Activated naive CD8-positive, alpha-beta T cell (primary cell): ENCODE results near the gene GPR101.

Source experiments
- H3K27ac Mint-ChIP-seq: one replicate; pipeline ENCODE4 v1.8.0; 2021; ENCODE audit warnings: mixed read lengths
- H3K27me3 Mint-ChIP-seq: one replicate; pipeline ENCODE4 v1.8.0; 2021; ENCODE audit warnings: mixed read lengths
- H3K36me3 Mint-ChIP-seq: one replicate; pipeline ENCODE4 v1.8.0; 2021; ENCODE audit warnings: mixed read lengths
- H3K4me1 Mint-ChIP-seq: one replicate; pipeline ENCODE4 v1.8.0; 2021; ENCODE audit warnings: low read depth, mixed read lengths
- H3K4me3 Mint-ChIP-seq: one replicate; pipeline ENCODE4 v1.8.0; 2021; ENCODE audit warnings: mild to moderate bottlenecking, mixed read lengths
- H3K9me3 Mint-ChIP-seq: one replicate; pipeline ENCODE4 v1.8.0; 2021; ENCODE audit warnings: low read depth, mixed read lengths

The GPR101 gene, protein sequence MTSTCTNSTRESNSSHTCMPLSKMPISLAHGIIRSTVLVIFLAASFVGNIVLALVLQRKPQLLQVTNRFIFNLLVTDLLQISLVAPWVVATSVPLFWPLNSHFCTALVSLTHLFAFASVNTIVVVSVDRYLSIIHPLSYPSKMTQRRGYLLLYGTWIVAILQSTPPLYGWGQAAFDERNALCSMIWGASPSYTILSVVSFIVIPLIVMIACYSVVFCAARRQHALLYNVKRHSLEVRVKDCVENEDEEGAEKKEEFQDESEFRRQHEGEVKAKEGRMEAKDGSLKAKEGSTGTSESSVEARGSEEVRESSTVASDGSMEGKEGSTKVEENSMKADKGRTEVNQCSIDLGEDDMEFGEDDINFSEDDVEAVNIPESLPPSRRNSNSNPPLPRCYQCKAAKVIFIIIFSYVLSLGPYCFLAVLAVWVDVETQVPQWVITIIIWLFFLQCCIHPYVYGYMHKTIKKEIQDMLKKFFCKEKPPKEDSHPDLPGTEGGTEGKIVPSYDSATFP

DNA sequence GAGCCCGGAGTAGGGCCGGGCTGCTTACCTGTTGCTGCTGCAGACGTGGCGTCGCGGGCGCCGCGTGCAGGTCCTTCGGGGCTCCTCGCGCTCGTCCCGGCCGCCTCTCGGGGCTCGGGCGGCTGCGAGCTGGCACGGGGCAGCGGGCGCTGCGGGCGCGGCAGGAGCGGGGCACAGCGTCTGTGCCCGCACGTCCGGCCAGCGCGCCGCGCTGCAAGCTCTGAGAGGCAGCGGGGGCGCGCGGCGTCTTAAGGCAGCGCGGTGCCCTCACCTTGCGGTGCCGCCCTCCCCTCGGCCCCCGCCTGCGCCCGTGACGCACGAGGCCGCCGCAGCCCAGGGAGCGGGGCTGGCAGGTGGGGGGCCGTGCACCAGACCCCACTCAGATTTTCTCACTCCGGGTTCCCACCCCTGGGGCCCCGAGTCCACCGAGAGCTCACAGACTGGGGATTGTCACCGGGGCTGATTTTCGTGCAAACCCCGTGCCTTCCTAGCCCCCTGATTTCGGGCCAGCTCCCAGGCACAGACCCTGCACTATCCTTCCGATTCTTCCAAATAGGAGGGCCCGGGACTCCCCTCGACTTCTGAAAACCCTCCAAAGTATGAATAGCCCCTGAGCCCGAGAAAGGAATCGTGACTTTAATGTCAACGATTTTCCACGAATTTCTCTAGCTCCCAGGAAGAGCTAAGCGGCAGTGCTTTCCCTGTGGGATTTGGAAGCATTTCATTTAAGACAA, at the start of gene GPR101:
GPR101 (minus strand) TSS at position 222 of the 734 bp plus-strand sequence. CDS start 2,321 bp downstream, outside the sequence.
- Mint-ChIP-seq H3K27ac (no peak within 1 kb of the TSS), H3K9me3 (no peaks in the 10 kb centered on the region), H3K27me3 (peaks cover 20% of the 10 kb centered on the region), H3K4me3 (peak within 1 kb of the TSS; percentile 77), H3K36me3 (no peaks in the 10 kb centered on the region), H3K4me1 (peaks cover 12% of the 10 kb centered on the region)

DNA sequence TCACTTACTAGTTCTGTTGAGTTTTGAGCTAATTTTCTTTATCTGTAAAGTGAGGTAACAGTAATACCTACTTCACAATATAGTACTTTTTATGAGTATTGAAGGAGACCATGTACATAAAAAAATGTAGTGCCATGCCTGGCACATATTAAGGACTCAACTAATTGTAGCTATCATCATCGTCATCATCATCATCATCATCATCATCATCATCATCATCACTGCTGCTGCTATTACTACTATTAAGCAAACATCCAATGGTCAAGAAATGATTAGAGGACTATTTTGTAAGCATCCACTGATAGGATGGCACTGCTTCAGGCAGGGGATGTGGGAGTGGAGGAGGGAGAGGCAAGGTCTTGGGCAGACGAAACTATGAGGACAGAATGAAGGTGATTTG, 47.4 kb upstream of the GPR101 start:
- peaks cover 6% of the 10 kb centered on the region for H3K27me3 Mint-ChIP-seq
- H3K4me3 Mint-ChIP-seq, result no peak overlapping the region
- H3K27ac Mint-ChIP-seq, result no peak overlapping the region
- no peaks in the 10 kb centered on the region for H3K36me3 Mint-ChIP-seq
- H3K9me3 Mint-ChIP-seq, result no peaks in the 10 kb centered on the region
- no peaks in the 10 kb centered on the region for H3K4me1 Mint-ChIP-seq

DNA sequence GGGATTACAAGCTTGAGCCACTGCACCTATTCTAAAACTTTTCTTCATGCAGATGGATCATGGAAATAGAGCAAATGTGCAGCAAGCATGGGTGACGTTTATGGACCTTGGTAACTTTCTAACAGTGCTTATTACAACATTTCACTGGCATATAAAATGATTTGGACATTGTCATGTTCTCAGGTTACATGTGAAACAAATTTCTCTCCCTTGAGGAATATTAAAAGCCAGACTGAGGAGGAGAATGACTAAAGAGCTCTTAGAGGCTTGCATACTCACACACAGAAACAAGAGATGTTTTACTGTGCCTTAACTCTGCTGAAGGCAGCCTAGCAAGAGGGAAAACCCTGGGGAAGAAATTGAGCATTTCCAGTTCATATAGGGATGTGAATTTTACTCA, 38.6 kb upstream of the GPR101 start:
- Mint-ChIP-seq H3K4me1 (no peaks in the 10 kb centered on the region), H3K4me3 (no peak overlapping the region), H3K27ac (no peak overlapping the region), H3K9me3 (no peaks in the 10 kb centered on the region), H3K36me3 (no peaks in the 10 kb centered on the region), H3K27me3 (no peaks in the 10 kb centered on the region)

DNA sequence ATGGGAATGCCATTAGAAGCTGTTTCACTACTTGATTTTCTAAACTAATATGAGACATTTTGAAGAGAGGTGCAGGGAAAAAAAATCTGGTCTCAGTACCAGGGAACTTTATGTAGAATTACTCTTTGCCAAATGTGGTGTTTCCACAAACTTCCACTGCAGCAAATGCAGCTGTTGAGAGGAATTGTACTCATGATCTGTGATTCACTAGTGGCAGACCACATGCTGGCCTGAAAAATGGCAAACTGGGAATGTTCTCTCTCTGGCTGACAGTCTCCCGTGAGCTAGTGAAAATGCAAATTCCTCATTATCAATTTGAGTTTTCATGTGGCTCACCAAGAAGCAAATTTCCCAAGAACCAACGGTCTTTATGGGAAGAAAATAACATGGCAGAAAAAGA, 37.8 kb upstream of the GPR101 start:
- H3K9me3 Mint-ChIP-seq, result no peaks in the 10 kb centered on the region
- no peak overlapping the region for H3K4me3 Mint-ChIP-seq
- no peaks in the 10 kb centered on the region for H3K4me1 Mint-ChIP-seq
- H3K27me3 Mint-ChIP-seq, result no peaks in the 10 kb centered on the region
- H3K36me3 Mint-ChIP-seq, result no peaks in the 10 kb centered on the region
- no peak overlapping the region for H3K27ac Mint-ChIP-seq

DNA sequence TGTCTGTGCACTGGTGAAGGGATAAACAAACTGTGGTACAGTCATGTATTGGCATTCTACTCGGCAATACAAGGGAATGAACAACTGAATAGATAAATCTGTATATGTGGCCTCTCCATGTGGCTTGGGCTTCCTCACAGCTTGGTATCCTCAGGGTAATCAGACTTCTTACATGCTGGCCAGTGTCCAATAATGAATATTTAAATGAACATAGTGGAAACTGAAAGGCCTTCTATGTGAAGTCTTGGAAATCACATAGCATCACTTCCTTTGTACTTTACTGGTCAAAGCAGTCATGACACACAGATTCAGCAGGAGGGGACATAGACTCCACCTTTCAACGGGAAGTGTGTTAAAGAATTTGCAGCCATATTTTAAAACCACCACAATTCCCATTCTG, 33.4 kb upstream of the GPR101 start:
- Mint-ChIP-seq H3K27me3 (no peaks in the 10 kb centered on the region), H3K4me3 (no peak overlapping the region), H3K9me3 (no peaks in the 10 kb centered on the region), H3K36me3 (no peaks in the 10 kb centered on the region), H3K4me1 (no peaks in the 10 kb centered on the region), H3K27ac (no peak overlapping the region)

DNA sequence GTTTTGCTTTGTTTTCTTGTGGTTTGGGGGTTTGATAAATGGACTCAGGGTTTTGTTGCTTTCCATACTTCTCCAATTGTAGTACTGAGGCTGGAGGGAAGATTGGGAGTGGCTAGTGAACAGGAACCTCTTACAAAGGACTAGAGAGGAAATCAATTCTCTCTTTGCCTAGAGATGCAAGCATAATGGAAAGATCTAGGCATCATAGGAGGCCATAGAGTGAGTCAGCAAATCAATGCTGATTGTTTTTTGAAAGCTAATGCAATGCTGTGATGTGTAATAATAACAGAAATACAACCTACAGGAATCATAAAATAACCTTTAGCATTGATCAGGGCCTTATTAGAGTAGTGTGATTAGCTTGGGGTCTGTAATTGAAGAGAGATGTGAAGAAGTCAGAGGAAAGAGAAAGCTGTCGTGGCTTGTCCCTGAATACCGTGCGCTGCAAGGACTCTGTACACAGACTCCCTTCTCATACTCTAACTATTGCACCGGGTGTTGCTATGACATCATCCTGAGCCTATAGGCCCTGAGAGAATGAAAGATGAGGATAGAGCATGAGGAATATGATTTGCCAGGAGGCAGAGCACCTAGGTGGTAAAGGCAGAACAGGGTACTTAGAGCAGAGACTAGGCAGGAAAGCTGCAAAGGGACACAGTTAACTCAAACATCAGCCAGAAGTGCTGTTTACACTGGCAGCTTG, 29.3 kb upstream of the GPR101 start:
- Mint-ChIP-seq H3K36me3 (no peaks in the 10 kb centered on the region), H3K27ac (no peak overlapping the region)

DNA sequence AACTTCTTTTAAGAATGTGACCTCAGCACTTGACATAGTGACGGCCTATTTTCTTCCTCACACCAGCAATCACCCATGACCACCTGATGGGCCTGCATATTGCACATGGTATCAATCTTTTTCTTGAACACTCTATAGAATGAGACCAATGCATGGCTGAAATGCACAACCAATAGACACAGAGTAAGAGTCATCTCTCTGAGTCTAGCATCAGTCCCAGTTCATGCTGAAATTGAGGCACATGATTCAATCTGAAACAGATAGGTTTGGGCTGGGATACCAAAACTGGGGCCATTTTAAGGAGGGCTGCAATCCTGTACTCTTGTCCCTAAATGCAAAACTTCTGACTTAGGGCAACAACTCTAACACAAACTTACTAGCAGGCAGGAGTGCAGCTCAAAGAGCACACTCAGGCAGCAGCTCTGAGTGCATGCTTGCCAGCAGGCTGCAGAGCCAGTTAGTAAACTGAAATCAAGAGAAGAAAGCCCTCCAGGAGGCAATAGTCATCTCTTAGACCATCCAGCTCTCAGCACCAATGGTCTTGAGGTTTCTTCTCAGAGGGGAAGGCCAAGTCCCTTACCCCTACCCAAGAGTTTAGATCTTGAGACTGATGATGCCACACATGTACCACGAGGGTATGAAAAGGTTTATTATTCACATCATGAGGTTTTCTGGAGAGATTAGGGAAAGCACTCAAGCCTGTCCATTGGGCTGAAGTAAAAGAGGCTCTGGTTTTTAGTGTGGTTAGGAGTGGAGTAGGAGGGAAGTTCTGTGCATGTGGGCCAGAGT, 24.7 kb upstream of the GPR101 start:
- peaks cover 6% of the 10 kb centered on the region for H3K27me3 Mint-ChIP-seq
- no peaks in the 10 kb centered on the region for H3K36me3 Mint-ChIP-seq
- H3K4me3 Mint-ChIP-seq, result no peak overlapping the region
- no peak overlapping the region for H3K27ac Mint-ChIP-seq
- H3K4me1 Mint-ChIP-seq, result no peaks in the 10 kb centered on the region
- no peaks in the 10 kb centered on the region for H3K9me3 Mint-ChIP-seq

More for the DNA sequence above, 29.3 kb upstream of the GPR101 start:
- no peaks in the 10 kb centered on the region for H3K9me3 Mint-ChIP-seq
- H3K4me1 Mint-ChIP-seq, result no peaks in the 10 kb centered on the region
- no peak overlapping the region for H3K4me3 Mint-ChIP-seq
- no peaks in the 10 kb centered on the region for H3K27me3 Mint-ChIP-seq

DNA sequence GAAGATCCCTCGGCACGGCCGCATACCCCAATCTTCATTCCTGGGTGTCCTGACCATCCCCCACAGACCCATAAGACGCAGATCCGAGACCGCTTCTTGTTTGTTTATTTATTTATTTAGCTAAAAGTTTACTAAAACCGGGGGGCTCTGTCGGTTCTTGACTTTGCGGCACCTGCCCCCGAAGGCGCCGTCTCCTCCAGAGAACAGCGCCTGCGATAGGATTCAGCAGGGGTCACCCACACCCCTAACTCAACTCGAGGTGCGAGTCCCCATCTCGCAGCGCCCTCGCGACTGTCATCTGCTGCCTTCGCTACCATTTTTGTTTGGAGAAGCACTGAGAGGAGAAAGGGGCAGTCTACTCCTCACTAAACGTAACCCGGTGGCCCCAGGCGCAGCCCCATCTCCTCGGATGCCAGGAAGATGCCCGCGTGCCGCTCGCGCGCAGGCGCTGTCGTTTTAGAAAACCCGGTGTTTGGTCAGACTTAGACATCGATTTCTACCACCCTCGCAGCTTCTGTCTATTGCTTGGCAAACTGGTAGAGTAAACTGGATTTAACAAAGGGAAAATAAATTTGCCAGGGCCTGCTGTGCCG, 18.9 kb upstream of the GPR101 start:
- Mint-ChIP-seq H3K27me3 (peaks cover 8% of the 10 kb centered on the region), H3K9me3 (no peaks in the 10 kb centered on the region), H3K27ac (peak overlapping the region; percentile 75), H3K36me3 (no peaks in the 10 kb centered on the region), H3K4me3 (peak overlapping the region; percentile 91), H3K4me1 (peaks cover 4% of the 10 kb centered on the region)

DNA sequence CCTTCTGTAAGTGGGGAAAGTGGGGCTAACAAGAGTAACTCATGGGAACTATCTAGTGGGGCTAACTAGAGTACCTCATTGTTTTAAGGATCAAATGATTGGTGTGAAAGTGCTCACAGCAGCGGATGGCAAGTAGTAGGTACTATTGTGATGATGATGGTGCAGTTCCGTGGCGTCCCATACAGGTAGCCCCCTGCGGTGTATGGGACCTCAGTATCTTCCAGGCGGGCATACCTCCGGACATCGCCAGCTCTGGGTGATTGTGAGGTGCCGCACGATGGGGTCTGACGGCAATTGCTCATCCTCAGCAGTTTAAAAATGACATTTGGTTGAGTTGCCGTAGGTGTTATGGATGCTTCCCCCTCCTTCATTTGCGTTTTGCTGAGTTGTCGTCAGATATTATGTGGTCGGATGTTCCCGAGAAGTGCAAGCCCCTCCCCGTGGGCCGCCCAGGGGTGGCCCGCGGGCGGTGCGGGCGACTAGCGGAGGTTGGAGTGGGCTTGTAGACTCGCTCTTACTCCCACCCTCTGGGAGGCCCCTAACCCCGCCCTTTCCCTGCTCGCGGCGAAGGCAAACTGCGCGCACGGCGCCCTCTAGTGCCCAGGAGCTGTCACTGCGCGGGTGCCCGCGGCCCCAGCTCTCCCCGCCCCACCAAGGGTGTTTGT, 18.3 kb upstream of the GPR101 start:
- Mint-ChIP-seq H3K27me3 (peaks cover 8% of the 10 kb centered on the region), H3K36me3 (no peaks in the 10 kb centered on the region), H3K9me3 (no peaks in the 10 kb centered on the region), H3K4me3 (peak overlapping the region; percentile 91), H3K4me1 (peaks cover 4% of the 10 kb centered on the region), H3K27ac (peak overlapping the region; percentile 75)

DNA sequence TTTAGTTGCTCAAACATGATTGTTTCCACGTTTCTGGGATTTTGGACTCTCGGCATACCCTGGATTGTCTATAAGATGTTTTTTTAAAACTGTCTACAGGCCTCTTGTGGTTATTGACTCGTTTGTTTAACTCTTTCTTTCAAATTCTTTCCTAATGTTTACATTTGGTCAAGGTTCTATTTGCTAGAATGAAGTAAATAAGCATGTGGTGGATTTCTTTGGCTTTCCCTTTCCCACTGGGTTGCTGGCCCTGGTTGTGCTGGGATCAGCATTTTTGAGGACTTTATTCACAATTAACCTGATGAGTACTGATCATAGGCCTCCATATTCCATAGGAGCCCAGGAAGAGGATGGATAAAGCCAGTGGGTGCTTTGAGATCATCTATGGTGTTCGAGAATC, 11.1 kb upstream of the GPR101 start:
- Mint-ChIP-seq H3K9me3 (no peaks in the 10 kb centered on the region), H3K4me3 (no peak overlapping the region), H3K4me1 (no peaks in the 10 kb centered on the region), H3K27ac (no peak overlapping the region), H3K36me3 (no peaks in the 10 kb centered on the region), H3K27me3 (peaks cover 1% of the 10 kb centered on the region)

DNA sequence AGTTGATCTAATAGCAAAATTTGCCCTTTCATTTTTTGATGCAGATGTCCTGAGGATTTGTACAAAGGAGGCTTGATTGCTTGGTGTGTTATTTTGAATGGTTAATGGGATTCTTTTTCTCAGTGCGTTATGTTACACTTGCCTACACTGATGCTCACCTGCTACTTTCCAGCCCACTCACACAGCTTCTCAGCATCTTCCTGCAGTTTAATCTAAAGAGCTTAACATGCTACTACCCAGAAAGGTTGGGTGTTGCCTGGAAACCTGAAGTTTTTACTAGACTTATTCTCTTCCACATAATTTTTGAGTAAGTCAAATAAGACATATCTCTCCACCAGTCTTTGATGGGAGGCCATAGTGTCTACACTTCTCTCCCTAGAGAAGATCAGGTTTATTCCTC, 9.9 kb upstream of the GPR101 start:
- Mint-ChIP-seq H3K27me3 (peaks cover 3% of the 10 kb centered on the region), H3K4me1 (no peaks in the 10 kb centered on the region), H3K36me3 (no peaks in the 10 kb centered on the region), H3K9me3 (no peaks in the 10 kb centered on the region), H3K27ac (no peak overlapping the region), H3K4me3 (no peak overlapping the region)

DNA sequence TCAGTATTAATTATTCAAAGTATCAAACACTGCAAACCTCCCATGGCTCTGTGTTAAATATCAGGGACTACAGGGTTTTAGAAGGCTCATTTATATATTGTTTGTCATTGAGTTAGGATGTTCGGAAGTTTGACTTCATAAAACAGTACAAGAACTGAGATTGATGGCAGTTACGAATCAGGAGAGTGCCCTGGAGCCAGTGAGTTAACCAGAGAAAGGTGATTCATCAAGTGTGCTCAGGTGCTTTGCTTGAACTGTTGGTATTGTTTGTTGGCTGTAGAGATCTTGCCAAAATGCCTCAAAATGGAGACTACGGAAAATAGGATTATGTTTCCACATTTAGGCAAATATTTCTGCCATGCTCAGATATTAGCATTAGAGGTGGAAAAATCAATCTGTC, 7.5 kb upstream of the GPR101 start:
- no peaks in the 10 kb centered on the region for H3K9me3 Mint-ChIP-seq
- H3K27me3 Mint-ChIP-seq, result peaks cover 3% of the 10 kb centered on the region
- no peaks in the 10 kb centered on the region for H3K4me1 Mint-ChIP-seq
- no peak overlapping the region for H3K4me3 Mint-ChIP-seq
- H3K36me3 Mint-ChIP-seq, result no peaks in the 10 kb centered on the region
- no peak overlapping the region for H3K27ac Mint-ChIP-seq

DNA sequence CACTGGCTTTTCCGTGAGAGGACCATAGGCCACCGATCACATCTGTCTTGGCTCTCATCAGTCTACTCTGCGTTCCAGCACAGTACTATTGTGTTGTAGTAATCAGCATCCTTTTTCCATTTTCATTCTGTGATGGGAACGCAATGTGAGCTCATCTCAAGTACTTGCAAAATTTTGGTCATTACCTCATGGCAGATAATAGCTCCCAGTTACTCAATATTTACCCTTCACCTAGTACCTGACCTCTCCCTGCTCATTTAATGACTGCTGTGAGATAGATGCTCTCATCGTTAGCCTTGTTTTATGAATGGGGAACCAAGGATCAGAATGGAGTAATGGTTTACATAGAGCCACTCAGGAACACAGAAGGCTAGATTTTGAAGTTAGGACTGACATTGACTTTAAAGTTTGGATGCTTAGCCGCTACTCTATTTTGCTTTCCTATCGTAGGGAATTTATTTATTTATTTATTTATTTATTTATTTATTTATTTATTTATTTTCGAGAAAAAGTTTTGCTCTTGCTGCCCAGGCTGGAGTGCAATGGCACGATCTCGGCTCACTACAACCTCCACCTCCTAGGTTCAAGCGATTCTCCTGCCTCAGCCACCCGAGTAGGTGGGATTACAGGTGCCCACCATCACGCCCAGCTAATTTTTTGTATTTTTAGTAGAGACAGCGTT, 6.5 kb upstream of the GPR101 start:
- Mint-ChIP-seq H3K36me3 (no peaks in the 10 kb centered on the region), H3K27ac (no peak overlapping the region), H3K4me3 (no peak overlapping the region), H3K9me3 (no peaks in the 10 kb centered on the region), H3K27me3 (peaks cover 3% of the 10 kb centered on the region), H3K4me1 (no peaks in the 10 kb centered on the region)
